Endodermal cell (in vitro differentiated cells): ENCODE results near the gene FNDC1. TPM values are rescaled to one million over a fixed set of nuclear protein-coding genes. Genes with fewer than 3 reads are reported as not detected.
A peak's percentile ranks its signal among the peaks of the same experiment; 100 is the strongest.

ENCODE experiments used
- DNase-seq: peaks from one replicate; pipeline ENCODE4 v3.0.0-alpha.2; 2017
- H3K27ac ChIP-seq: 2 replicates; pipeline ENCODE4 v1.5.1; 2013; ENCODE audit warnings: mild to moderate bottlenecking, low read depth, low read length, moderate library complexity
- H3K27me3 ChIP-seq: 2 replicates; pipeline ENCODE4 v1.6.1; 2013; ENCODE audit warnings: mild to moderate bottlenecking, low read length, moderate library complexity; ENCODE audit not compliant: insufficient read depth, control insufficient read depth, poor library complexity, severe bottlenecking
- H3K36me3 ChIP-seq: 2 replicates; pipeline ENCODE4 v1.7.0; 2013; ENCODE audit warnings: mild to moderate bottlenecking, low read length, moderate library complexity; ENCODE audit not compliant: control insufficient read depth, insufficient read depth
- H3K4me1 ChIP-seq: one replicate; pipeline ENCODE4 v1.7.0; 2013; ENCODE audit warnings: low read length; ENCODE audit not compliant: control insufficient read depth, insufficient read depth
- H3K4me3 ChIP-seq: 2 replicates; pipeline ENCODE4 v1.5.1; 2013; ENCODE audit warnings: mild to moderate bottlenecking, low read length, moderate library complexity
- H3K9ac ChIP-seq: 2 replicates; pipeline ENCODE4 v1.6.1; 2013; ENCODE audit warnings: mild to moderate bottlenecking, low read length, moderate library complexity; ENCODE audit not compliant: poor library complexity, severe bottlenecking; ENCODE audit errors: extremely low read depth
- H3K9me3 ChIP-seq: 2 replicates; pipeline ENCODE4 v1.6.1; 2013; ENCODE audit warnings: mild to moderate bottlenecking, low read length, moderate library complexity; ENCODE audit not compliant: control insufficient read depth
- H3K27ac Mint-ChIP-seq: 2 replicates; pipeline ENCODE4 v1.8.0; 2020; ENCODE audit warnings: mixed read lengths
- H3K27me3 Mint-ChIP-seq: 2 replicates; pipeline ENCODE4 v1.8.0; 2021; ENCODE audit warnings: mild to moderate bottlenecking, mixed read lengths; ENCODE audit not compliant: insufficient read depth
- H3K36me3 Mint-ChIP-seq: 2 replicates; pipeline ENCODE4 v1.8.0; 2020; ENCODE audit warnings: low read depth, mixed read lengths
- H3K4me1 Mint-ChIP-seq: 2 replicates; pipeline ENCODE4 v1.8.0; 2020; ENCODE audit warnings: mixed read lengths
- H3K4me3 Mint-ChIP-seq: 2 replicates; pipeline ENCODE4 v1.8.0; 2020; ENCODE audit warnings: mild to moderate bottlenecking, moderate library complexity, mixed read lengths
- H3K9me3 Mint-ChIP-seq: 2 replicates; pipeline ENCODE4 v1.8.0; 2020; ENCODE audit warnings: mild to moderate bottlenecking, mixed read lengths
- CTCF ChIP-seq: fragments of 200-600 bp; sonication (generic); conservative IDR thresholded peaks from 2 replicates; pipeline ENCODE4 v1.5.0; 2021; ENCODE audit warnings: antibody characterized with exemption, mild to moderate bottlenecking
- WGBS, 2 experiments: methylation state at CpG; one replicate each; pipeline versions ENCODE4 v1.1.5 to v1.1.7; 2013; ENCODE audit warnings: missing lambda C conversion rate in 2 of 2, mixed read lengths in 1 of 2; ENCODE audit not compliant: insufficient coverage in 1 of 2, insufficient read length in 1 of 2; 5-methylcytosine and 5-hydroxymethylcytosine counted together
- total RNA-seq, 2 donors: library from RNA; stranded (reverse); fragmentation: NEBNext Ultra II Directional in 1 of 2; extraction: Animal tissue kit (Norgen Biotek cat#: 25700) in 1 of 2; gene quantifications; 2 replicates in 1 of 2; 3 replicates in 1 of 2; pipeline ENCODE4 v1.2.1, GENCODE V29; 2021

FNDC1 gene
- total RNA-seq, 2 donors from 2014 or later, result 0.55 to 0.62 TPM

DNA sequence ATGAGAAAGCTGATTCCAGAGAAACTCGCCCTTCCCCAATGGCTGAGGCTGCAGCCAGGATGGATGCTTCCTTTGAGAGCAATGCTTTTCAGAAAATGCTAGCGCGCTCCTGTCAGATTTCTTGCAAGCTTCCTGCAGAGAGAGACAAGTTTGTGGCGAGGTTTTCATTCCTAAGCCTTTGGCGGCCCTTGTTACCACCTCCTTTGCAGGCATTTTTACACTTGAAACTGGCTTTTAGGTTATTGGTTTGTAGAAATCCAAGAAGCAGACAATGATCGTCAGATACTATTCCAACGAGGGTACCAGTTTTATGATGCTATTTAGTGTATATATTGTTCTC lies 1.1 kb downstream of the FNDC1 start:
- Mint-ChIP-seq H3K9me3 (no peaks in the 10 kb centered on the region), H3K27me3 (peaks cover 87% of the 10 kb centered on the region), H3K4me3 (peak overlapping the region; percentile 56), H3K27ac (no peak overlapping the region), H3K4me1 (peaks cover 6% of the 10 kb centered on the region), H3K36me3 (no peaks in the 10 kb centered on the region)
- peaks cover 95% of the 10 kb centered on the region for H3K27me3 ChIP-seq
- H3K27ac ChIP-seq, result no peak overlapping the region
- H3K9ac ChIP-seq, result no peak overlapping the region
- no peak for DNase-seq
- no peak for TF ChIP-seq CTCF
- H3K4me3 ChIP-seq, result peak overlapping the region; percentile 71
- no peaks in the 10 kb centered on the region for H3K4me1 ChIP-seq
- 0 to 11% methylated on average over 5 to 7 of the region's 7 CpGs for WGBS, 2 experiments
- H3K9me3 ChIP-seq, result no peaks in the 10 kb centered on the region
- H3K36me3 ChIP-seq, result no peaks in the 10 kb centered on the region

- no peak overlapping the region for H3K9ac ChIP-seq
- Mint-ChIP-seq H3K4me1 (peaks cover 6% of the 10 kb centered on the region), H3K4me3 (no peak overlapping the region), H3K27ac (no peak overlapping the region), H3K9me3 (no peaks in the 10 kb centered on the region), H3K36me3 (no peaks in the 10 kb centered on the region), H3K27me3 (peaks cover 85% of the 10 kb centered on the region)
- no peak overlapping the region for H3K27ac ChIP-seq
- H3K36me3 ChIP-seq, result no peaks in the 10 kb centered on the region
- no peak overlapping the region for H3K4me3 ChIP-seq
- no peaks in the 10 kb centered on the region for H3K4me1 ChIP-seq
- DNase-seq, result no peak
- H3K9me3 ChIP-seq, result no peaks in the 10 kb centered on the region
- H3K27me3 ChIP-seq, result peaks cover 95% of the 10 kb centered on the region
- no peak for TF ChIP-seq CTCF
- WGBS, 2 experiments, result 64 to 83% methylated on average over 5 to 13 of the region's 13 CpGs
Measured at GRCh38 chr6:159170999-159171712, 2.0 kb downstream of the FNDC1 start.

DNA sequence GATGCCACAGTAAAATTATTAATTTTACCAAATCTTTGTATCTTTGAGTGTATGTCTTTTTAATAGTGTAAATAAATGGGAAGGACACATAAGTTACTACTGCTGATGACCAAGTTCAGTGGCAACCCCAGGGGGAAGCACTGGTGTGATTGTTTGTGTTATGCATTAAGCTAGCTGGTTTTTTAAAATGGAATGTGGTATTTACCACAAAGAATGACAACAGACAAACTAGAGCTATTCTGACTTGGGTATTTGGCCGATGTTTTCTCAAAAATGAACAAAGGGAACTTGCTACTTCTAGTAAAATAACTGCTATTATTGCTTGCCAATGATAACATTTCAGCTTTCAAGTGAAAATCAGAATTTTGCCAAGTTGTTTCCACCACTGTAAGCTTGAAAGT lies 2.9 kb downstream of the FNDC1 start:
- H3K27ac Mint-ChIP-seq, result no peak overlapping the region
- Histone ChIP-seq H3K27ac (no peak overlapping the region), H3K36me3 (no peaks in the 10 kb centered on the region), H3K4me3 (no peak overlapping the region), H3K4me1 (no peaks in the 10 kb centered on the region), H3K9ac (no peak overlapping the region), H3K9me3 (no peaks in the 10 kb centered on the region), H3K27me3 (peaks cover 91% of the 10 kb centered on the region)
- 83 to 86% methylated on average over 1 of the region's 1 CpG for WGBS, 2 experiments
- no peaks in the 10 kb centered on the region for H3K36me3 Mint-ChIP-seq
- no peak for DNase-seq
- no peak for TF ChIP-seq CTCF
- no peaks in the 10 kb centered on the region for H3K9me3 Mint-ChIP-seq
- H3K27me3 Mint-ChIP-seq, result peaks cover 80% of the 10 kb centered on the region
- peaks cover 6% of the 10 kb centered on the region for H3K4me1 Mint-ChIP-seq
- no peak overlapping the region for H3K4me3 Mint-ChIP-seq
